Lower leg skin (tissue), 4 donors: ENCODE results near the gene ANKRD33. TPM values are rescaled to one million over a fixed set of nuclear protein-coding genes. Genes with fewer than 3 reads are reported as not detected.

Source experiments
- DNase-seq, 2 donors: peaks; one replicate each; pipeline ENCODE4 v3.0.0-alpha.2; 2019; ENCODE audit warnings: low spot score in 2 of 2
- H3K4me3 ChIP-seq: fragments of 200-600 bp; sonication (generic); 2 replicates; pipeline ENCODE4 v1.5.1; 2017; ENCODE audit warnings: mild to moderate bottlenecking, low read depth; ENCODE audit not compliant: poor library complexity, severe bottlenecking
- POLR2A ChIP-seq, 2 donors: fragments of 450-650 bp; IDR thresholded peaks; one replicate each; pipeline ENCODE4 v1.6.1; 2016 to 2017; ENCODE audit warnings: antibody characterized with exemption in 2 of 2, mild to moderate bottlenecking in 1 of 2, moderate library complexity in 1 of 2
- WGBS, 2 donors: methylation state at CpG; one replicate each; pipeline ENCODE4 v1.1.5; 2018; 5-methylcytosine and 5-hydroxymethylcytosine counted together
- intact Hi-C: fragments of 100-400 bp; cut with DNase I; formaldehyde crosslinking; loops from one replicate; pipeline ENCODE4 v1.15.0; 2023; ENCODE audit warnings: low total_unique reads
- total RNA-seq, 4 donors: library from RNA; depleted of rRNA; stranded (reverse); fragments of >200 nt; gene quantifications; one replicate each; pipeline ENCODE4 v1.1.0, GENCODE V29; 2016
- TF ChIP-seq, protein P1 (sequence below), 3 donors: fragments of 450-650 bp; IDR thresholded peaks; one replicate each; pipeline ENCODE4 v1.5.1; 2016; ENCODE audit warnings: antibody characterized with exemption in 3 of 3, mild to moderate bottlenecking in 3 of 3, moderate library complexity in 2 of 3

Gene ANKRD33
- total RNA-seq, 4 donors from 2014 or later = not detected

DNA sequence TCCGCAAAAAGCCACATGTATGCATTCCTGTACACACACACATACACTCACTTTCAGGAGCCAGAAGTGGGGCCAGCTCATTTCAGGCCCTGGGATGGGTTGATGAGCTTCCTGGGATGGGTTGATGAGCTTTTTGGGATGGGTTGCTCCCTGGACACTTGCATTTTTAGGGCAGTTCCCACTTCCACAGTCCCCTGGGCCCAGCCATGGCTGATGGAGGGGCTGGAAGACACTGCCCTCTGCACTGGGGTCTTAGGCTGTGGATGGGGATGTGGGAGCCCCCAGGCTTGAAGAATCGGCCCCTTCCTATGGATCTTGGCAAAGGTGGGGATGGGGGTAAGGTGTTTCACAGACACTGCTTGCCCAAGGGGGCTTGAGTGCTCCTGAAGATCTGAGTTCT, 32.1 kb downstream of the ANKRD33 start:
- DNase-seq = peak in 1 of 2 donors; percentile 70
- H3K4me3 ChIP-seq = no peak overlapping the region
- WGBS, 2 donors = 95% methylated on average over 2 of the region's 2 CpGs
- intact Hi-C loops = loop anchor here (5.0 kb wide), 1 partner anchor 62 kb away; no protein-coding TSS in a partner anchor
- TF ChIP-seq, protein P1, sequence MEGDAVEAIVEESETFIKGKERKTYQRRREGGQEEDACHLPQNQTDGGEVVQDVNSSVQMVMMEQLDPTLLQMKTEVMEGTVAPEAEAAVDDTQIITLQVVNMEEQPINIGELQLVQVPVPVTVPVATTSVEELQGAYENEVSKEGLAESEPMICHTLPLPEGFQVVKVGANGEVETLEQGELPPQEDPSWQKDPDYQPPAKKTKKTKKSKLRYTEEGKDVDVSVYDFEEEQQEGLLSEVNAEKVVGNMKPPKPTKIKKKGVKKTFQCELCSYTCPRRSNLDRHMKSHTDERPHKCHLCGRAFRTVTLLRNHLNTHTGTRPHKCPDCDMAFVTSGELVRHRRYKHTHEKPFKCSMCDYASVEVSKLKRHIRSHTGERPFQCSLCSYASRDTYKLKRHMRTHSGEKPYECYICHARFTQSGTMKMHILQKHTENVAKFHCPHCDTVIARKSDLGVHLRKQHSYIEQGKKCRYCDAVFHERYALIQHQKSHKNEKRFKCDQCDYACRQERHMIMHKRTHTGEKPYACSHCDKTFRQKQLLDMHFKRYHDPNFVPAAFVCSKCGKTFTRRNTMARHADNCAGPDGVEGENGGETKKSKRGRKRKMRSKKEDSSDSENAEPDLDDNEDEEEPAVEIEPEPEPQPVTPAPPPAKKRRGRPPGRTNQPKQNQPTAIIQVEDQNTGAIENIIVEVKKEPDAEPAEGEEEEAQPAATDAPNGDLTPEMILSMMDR (IDR thresholded peaks at IDR 0.05) = no peak
- no peak for TF ChIP-seq POLR2A (IDR thresholded peaks at IDR 0.05)

DNA sequence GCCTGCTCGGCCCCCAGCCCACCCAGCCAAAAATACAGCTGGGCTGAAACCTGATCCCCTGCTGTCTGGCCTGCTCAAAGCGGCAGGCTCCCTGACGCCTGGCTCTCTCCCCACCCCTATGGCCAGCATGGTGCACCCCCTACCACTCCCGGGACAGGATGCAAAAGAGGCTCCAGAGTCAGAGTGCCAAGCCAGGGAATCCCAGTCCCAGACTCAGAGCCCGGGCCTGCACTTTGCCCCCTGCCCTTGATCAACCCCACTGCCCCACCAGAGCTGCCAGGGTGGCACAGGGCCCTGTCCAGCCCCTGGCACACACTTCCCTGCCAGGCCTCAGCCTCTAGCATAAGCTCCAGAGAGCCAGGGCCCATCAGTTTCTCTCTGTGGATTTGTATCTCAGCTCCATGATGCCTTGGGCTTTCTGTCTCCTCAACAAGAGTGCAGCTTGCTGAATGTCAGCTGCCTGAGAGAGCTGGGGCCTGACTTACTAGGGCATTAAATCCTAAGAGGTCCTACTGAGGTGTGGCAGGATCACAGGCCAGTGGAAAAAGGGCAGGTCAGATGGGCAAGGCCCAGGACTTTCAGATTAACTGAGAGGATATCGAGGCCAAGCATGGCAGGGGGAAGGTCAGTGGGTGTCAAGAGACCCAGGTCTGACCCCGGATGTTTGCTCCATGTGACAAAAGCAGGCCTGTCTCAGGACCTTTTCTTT, 33.3 kb downstream of the ANKRD33 start:
- TF ChIP-seq, protein P1 (IDR thresholded peaks at IDR 0.05) = no peak
- TF ChIP-seq POLR2A (IDR thresholded peaks at IDR 0.05) = no peak
- no peak overlapping the region for H3K4me3 ChIP-seq
- intact Hi-C loops = loop anchor here (5.0 kb wide), 1 partner anchor 61 kb away; no protein-coding TSS in a partner anchor
- peak in 1 of 2 donors; percentile 73 for DNase-seq
- WGBS, 2 donors = 80 to 83% methylated on average over 7 of the region's 7 CpGs

DNA sequence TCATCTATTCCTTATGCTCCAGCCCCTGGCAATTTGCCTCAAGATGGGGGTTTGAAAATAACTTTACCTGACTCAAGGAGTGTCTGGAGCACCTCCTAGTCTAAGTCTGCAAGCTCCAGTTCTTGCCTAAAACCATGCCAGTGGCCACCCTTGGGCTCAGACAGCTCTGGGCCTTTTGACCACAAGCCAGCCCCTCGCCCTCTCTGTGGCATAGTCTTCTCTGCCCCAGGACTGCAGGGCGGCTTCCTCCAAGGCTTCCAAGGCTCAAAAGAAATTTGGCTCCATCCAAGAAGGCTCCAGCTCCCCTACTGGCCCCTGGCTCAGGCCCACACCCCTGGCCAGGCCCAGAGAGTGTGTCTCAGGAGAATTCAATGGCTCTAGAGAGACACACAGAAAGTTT, 34.2 kb downstream of the ANKRD33 start:
- WGBS, 2 donors = 80 to 86% methylated on average over 2 of the region's 2 CpGs
- intact Hi-C loops = loop anchor here (5.0 kb wide), 1 partner anchor 60 kb away; no protein-coding TSS in a partner anchor
- TF ChIP-seq POLR2A (IDR thresholded peaks at IDR 0.05) = no peak
- TF ChIP-seq, protein P1 (IDR thresholded peaks at IDR 0.05) = no peak
- H3K4me3 ChIP-seq = no peak overlapping the region
- DNase-seq = peak in 1 of 2 donors; percentile 74

DNA sequence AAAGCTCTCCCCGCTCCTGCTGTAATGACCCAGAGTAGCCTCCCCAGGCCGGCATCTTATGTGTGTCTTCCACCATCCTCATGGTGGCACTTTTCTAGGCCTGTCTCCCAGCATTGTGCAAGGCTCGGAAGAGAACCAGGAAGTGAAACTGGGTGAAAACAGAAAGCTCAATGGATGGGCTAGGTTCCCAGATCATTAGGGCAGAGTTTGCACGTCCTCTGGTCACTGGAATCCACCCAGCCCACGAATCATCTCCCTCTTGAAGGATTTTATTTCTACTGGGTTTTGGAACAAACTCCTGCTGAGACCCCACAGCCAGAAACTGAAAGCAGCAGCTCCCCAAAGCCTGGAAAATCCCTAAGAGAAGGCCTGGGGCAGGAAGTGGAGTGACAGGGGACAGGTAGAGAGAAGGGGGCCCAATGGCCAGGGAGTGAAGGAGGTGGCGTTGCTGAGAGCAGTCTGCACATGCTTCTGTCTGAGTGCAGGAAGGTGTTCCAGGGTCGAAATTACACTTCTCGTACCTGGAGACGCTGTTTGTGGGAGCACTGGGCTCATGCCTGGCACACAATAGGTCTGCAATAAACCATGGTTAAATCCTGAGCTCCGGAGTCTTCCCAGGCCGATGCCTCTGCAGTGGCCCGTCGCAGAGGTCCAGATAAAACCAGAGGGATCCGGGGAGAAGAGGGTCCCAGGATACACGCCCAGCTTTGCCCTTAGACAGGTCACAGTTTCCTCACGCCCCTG, 35.0 kb downstream of the ANKRD33 start:
- no peak for TF ChIP-seq POLR2A (IDR thresholded peaks at IDR 0.05)
- TF ChIP-seq, protein P1 (IDR thresholded peaks at IDR 0.05) = no peak
- no peak overlapping the region for H3K4me3 ChIP-seq
- intact Hi-C loops = loop anchor here (5.0 kb wide), 1 partner anchor 59 kb away; no protein-coding TSS in a partner anchor
- 33 to 43% methylated on average over 11 to 15 of the region's 16 CpGs for WGBS, 2 donors
- peak; percentile 70 to 88 for DNase-seq

DNA sequence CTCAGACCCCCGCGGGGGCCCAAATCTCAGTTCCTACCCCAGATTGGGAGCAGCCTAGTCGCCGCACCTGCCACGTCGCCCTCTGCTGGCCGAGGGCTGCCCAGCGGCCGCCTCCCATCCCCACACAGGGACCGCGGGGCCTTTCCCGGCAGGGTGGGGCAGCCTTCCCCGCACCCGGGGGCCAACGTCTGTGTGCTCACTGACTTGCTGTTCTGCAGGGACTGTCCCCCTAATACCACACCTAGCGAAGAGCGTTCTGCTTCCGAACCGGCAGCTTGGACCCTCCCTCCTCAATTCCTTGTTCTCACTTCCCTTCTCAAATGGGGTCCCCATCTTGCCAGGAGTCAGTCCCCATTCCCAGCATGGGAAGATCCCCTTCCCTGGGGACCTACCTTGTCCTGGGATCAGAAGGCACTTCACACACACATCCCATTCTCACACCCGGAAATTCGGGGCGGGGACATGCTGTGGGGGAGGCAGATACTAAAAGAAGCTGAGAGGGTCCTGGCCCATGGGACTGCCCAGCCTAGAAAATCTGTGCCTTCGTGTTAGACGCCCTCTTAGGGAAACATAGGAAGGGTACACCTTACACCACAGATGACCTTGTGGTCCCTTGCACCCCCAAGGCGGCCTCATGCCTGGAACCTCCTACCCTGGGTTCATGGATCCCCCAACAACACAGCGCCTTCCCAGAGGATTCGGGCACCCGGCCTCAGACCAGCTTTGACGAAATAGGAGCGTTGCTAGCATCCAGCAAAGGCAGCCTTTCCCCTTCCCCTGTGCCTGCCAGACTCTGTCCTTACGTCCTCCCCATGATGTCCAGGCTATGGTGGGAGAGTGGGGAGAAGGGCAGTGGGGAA, 35.8 kb downstream of the ANKRD33 start:
- intact Hi-C loops = loop anchor here (5.0 kb wide), 1 partner anchor 59 kb away; no protein-coding TSS in a partner anchor
- peak; percentile 49 to 94 for DNase-seq
- TF ChIP-seq POLR2A (IDR thresholded peaks at IDR 0.05) = no peak
- TF ChIP-seq, protein P1 (IDR thresholded peaks at IDR 0.05) = peak in 2 of 3 donors; percentile 7 to 49
- WGBS, 2 donors = 27 to 30% methylated on average over 28 to 31 of the region's 31 CpGs
- H3K4me3 ChIP-seq = no peak overlapping the region
